Parathyroid adenoma (tissue), 2 donors: ENCODE measurements around the gene PRKG1.

Experiments used
- H2AFZ ChIP-seq: fragments of 300-600 bp; sonication (generic); one replicate; pipeline ENCODE4 v1.7.0; 2017; ENCODE audit warnings: antibody characterized with exemption, mild to moderate bottlenecking
- H3K27ac ChIP-seq: fragments of 300-600 bp; sonication (generic); one replicate; pipeline ENCODE4 v1.7.0; 2017
- H3K27me3 ChIP-seq: fragments of 300-600 bp; sonication (generic); one replicate; pipeline ENCODE4 v1.7.0; 2017; ENCODE audit warnings: low read length; ENCODE audit not compliant: control insufficient read depth, insufficient read depth
- H3K36me3 ChIP-seq: fragments of 300-600 bp; sonication (generic); one replicate; pipeline ENCODE4 v1.7.0; 2017; ENCODE audit warnings: low read length; ENCODE audit not compliant: control insufficient read depth, insufficient read depth
- H3K4me1 ChIP-seq: fragments of 300-600 bp; sonication (generic); one replicate; pipeline ENCODE4 v1.7.0; 2017; ENCODE audit warnings: control low read depth
- H3K4me2 ChIP-seq: fragments of 300-600 bp; sonication (generic); one replicate; pipeline ENCODE4 v1.7.0; 2017; ENCODE audit warnings: low read length
- H3K4me3 ChIP-seq: fragments of 300-600 bp; sonication (generic); one replicate; pipeline ENCODE4 v1.7.0; 2017; ENCODE audit warnings: low read depth, low read length
- H3K79me2 ChIP-seq: fragments of 300-600 bp; sonication (generic); one replicate; pipeline ENCODE4 v1.7.0; 2017; ENCODE audit warnings: control low read depth
- H3K9ac ChIP-seq: fragments of 300-600 bp; sonication (generic); one replicate; pipeline ENCODE4 v1.7.0; 2017; ENCODE audit warnings: mild to moderate bottlenecking
- H3K9me3 ChIP-seq: fragments of 300-600 bp; sonication (generic); one replicate; pipeline ENCODE4 v1.7.0; 2017; ENCODE audit warnings: low read length; ENCODE audit not compliant: control insufficient read depth
- CTCF ChIP-seq: fragments of 300-600 bp; sonication (generic); IDR thresholded peaks from one replicate; pipeline ENCODE4 v1.7.0; 2017; ENCODE audit warnings: antibody characterized with exemption, mild to moderate bottlenecking
- donor health status: primary hyperparathyroidism.

Gene PRKG1

DNA sequence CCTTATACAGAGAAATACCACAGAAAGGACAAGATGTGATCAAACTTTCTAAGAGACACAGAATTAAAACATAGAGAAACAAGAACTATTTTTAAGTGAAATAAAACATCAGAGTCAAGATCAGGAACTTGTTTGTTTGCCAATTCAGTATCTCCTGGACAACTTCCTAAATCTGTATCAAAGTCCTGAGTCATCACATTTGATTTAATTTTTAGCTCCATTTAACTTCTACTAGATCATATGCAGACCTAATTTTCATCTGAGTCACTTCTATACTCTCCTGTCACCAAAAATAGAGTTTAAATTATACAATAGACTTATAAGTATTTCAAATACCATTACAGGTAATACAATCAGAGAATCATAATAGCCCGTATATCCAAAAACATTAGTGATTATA, 268.1 kb downstream of the PRKG1 start:
- peaks cover 2% of the 10 kb centered on the region for H3K36me3 ChIP-seq
- H3K4me2 ChIP-seq = no peak overlapping the region
- no peaks in the 10 kb centered on the region for H3K9me3 ChIP-seq
- H2AFZ ChIP-seq = no peak overlapping the region
- H3K9ac ChIP-seq = no peak overlapping the region
- no peaks in the 10 kb centered on the region for H3K79me2 ChIP-seq
- H3K4me3 ChIP-seq = no peak overlapping the region
- peaks cover 2% of the 10 kb centered on the region for H3K4me1 ChIP-seq
- H3K27ac ChIP-seq = no peak overlapping the region
- TF ChIP-seq CTCF = no peak
- H3K27me3 ChIP-seq = no peaks in the 10 kb centered on the region

DNA sequence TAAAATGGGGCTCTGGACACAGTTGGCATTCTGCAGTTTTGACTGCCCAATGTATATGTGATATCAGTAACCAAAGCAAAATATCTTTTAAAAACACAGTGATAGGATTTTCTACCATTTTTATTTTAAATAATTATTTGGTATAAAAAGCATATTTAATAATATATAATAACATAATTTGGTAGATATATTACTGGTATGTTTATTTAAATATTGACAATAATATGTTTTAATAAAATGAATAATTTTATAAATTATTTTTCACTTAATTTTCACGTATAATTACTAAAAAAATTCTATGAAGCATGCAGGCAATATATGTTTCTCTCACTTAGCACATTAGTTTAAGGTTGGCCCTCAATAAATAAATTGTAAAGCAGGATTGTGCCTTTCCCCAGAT, 269.1 kb downstream of the PRKG1 start:
- H3K27ac ChIP-seq = no peak overlapping the region
- H3K4me3 ChIP-seq = no peak overlapping the region
- TF ChIP-seq CTCF = no peak
- peaks cover 2% of the 10 kb centered on the region for H3K4me1 ChIP-seq
- no peaks in the 10 kb centered on the region for H3K27me3 ChIP-seq
- no peak overlapping the region for H3K9ac ChIP-seq
- peaks cover 2% of the 10 kb centered on the region for H3K36me3 ChIP-seq
- H3K9me3 ChIP-seq = no peaks in the 10 kb centered on the region
- H2AFZ ChIP-seq = no peak overlapping the region
- no peak overlapping the region for H3K4me2 ChIP-seq
- H3K79me2 ChIP-seq = no peaks in the 10 kb centered on the region

GRCh38 chr10:51344371-51344770, 270.1 kb downstream of the PRKG1 start:
- H3K4me2 ChIP-seq = no peak overlapping the region
- H3K79me2 ChIP-seq = no peaks in the 10 kb centered on the region
- H3K9ac ChIP-seq = no peak overlapping the region
- H3K4me1 ChIP-seq = peaks cover 2% of the 10 kb centered on the region
- TF ChIP-seq CTCF = no peak
- no peak overlapping the region for H2AFZ ChIP-seq
- no peak overlapping the region for H3K27ac ChIP-seq
- no peaks in the 10 kb centered on the region for H3K27me3 ChIP-seq
- H3K4me3 ChIP-seq = no peak overlapping the region
- no peaks in the 10 kb centered on the region for H3K9me3 ChIP-seq
- peaks cover 2% of the 10 kb centered on the region for H3K36me3 ChIP-seq

DNA sequence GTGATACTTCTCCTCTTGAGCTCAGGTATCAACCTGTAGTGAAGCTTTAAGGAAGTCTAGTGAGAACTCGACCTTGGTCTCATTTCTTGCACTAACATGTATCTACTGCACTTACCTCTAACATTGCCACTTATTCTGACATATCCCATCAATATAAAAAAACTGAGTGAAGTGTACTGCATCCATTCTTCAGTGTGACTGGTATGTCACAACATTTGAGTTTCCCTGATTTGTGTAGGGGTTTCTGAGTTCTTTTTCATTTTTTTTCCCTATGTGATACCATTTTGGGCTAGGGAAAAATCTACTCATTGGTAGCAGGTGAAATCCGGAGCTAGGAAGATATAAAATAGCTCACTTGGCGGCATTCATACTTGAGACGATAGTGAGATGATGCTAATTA, 274.3 kb downstream of the PRKG1 start:
- H3K36me3 ChIP-seq = no peaks in the 10 kb centered on the region
- no peak for TF ChIP-seq CTCF
- no peak overlapping the region for H3K4me2 ChIP-seq
- H3K27ac ChIP-seq = no peak overlapping the region
- H3K9me3 ChIP-seq = no peaks in the 10 kb centered on the region
- no peak overlapping the region for H2AFZ ChIP-seq
- H3K4me1 ChIP-seq = no peaks in the 10 kb centered on the region
- no peak overlapping the region for H3K9ac ChIP-seq
- H3K4me3 ChIP-seq = no peak overlapping the region
- peaks cover 8% of the 10 kb centered on the region for H3K79me2 ChIP-seq
- H3K27me3 ChIP-seq = no peaks in the 10 kb centered on the region

- no peaks in the 10 kb centered on the region for H3K27me3 ChIP-seq
These were observed 282.9 kb downstream of the PRKG1 start for GRCh38 chr10:51357170-51357569.

More at GRCh38 chr10:51357170-51357569, 282.9 kb downstream of the PRKG1 start:
- Histone ChIP-seq H3K79me2 (no peaks in the 10 kb centered on the region), H3K36me3 (no peaks in the 10 kb centered on the region), H2AFZ (no peak overlapping the region), H3K9ac (no peak overlapping the region), H3K9me3 (no peaks in the 10 kb centered on the region), H3K27ac (no peak overlapping the region), H3K4me2 (no peak overlapping the region), H3K4me1 (no peaks in the 10 kb centered on the region), H3K4me3 (no peak overlapping the region)
- TF ChIP-seq CTCF = no peak
